GM12878 (cell line): ENCODE measurements around the gene CAPN8.

ENCODE experiments used
- POLR2A ChIP-seq: IDR thresholded peaks from 2 replicates; pipeline ENCODE4 v1.6.1; 2011; ENCODE audit warnings: low read depth, mild to moderate bottlenecking, low read length
- TAF1 ChIP-seq: IDR thresholded peaks from 2 replicates; pipeline ENCODE4 v1.6.1; 2011; ENCODE audit warnings: mild to moderate bottlenecking, low read depth, low read length, borderline replicate concordance
- TF ChIP-seq, protein P1 (sequence below), 3 experiments: IDR thresholded peaks in 2 of 3; conservative IDR thresholded peaks in 1 of 3; 2 replicates each; pipeline ENCODE4 v1.5.1; 2011; ENCODE audit warnings: low read depth in 3 of 3, low read length in 3 of 3, mild to moderate bottlenecking in 3 of 3, control low read depth in 2 of 3, moderate library complexity in 2 of 3, inconsistent platforms in 1 of 3, mixed read lengths in 1 of 3; ENCODE audit not compliant: control insufficient read depth in 2 of 3, insufficient read depth in 1 of 3; ENCODE audit errors: extremely low read depth in 1 of 3

- no peak for TF ChIP-seq POLR2A
- TF ChIP-seq TAF1: no peak
- TF ChIP-seq, protein P1, sequence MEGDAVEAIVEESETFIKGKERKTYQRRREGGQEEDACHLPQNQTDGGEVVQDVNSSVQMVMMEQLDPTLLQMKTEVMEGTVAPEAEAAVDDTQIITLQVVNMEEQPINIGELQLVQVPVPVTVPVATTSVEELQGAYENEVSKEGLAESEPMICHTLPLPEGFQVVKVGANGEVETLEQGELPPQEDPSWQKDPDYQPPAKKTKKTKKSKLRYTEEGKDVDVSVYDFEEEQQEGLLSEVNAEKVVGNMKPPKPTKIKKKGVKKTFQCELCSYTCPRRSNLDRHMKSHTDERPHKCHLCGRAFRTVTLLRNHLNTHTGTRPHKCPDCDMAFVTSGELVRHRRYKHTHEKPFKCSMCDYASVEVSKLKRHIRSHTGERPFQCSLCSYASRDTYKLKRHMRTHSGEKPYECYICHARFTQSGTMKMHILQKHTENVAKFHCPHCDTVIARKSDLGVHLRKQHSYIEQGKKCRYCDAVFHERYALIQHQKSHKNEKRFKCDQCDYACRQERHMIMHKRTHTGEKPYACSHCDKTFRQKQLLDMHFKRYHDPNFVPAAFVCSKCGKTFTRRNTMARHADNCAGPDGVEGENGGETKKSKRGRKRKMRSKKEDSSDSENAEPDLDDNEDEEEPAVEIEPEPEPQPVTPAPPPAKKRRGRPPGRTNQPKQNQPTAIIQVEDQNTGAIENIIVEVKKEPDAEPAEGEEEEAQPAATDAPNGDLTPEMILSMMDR (IDR thresholded peaks at IDR 0.05 in 2 of 3, conservative IDR thresholded peaks at IDR 0.05 in 1 of 3; ENCODE audit: control insufficient read depth in 2 of 3, extremely low read depth in 1 of 3, insufficient read depth in 1 of 3, low read depth in 3 of 3, low read length in 3 of 3): no peak; a peak in 1 of 6 replicates
Observed at GRCh38 chr1:223684488-223684792, 18.9 kb upstream of the CAPN8 start.
